ENCODE results near the gene ATG4B.

Gene ATG4B

DNA sequence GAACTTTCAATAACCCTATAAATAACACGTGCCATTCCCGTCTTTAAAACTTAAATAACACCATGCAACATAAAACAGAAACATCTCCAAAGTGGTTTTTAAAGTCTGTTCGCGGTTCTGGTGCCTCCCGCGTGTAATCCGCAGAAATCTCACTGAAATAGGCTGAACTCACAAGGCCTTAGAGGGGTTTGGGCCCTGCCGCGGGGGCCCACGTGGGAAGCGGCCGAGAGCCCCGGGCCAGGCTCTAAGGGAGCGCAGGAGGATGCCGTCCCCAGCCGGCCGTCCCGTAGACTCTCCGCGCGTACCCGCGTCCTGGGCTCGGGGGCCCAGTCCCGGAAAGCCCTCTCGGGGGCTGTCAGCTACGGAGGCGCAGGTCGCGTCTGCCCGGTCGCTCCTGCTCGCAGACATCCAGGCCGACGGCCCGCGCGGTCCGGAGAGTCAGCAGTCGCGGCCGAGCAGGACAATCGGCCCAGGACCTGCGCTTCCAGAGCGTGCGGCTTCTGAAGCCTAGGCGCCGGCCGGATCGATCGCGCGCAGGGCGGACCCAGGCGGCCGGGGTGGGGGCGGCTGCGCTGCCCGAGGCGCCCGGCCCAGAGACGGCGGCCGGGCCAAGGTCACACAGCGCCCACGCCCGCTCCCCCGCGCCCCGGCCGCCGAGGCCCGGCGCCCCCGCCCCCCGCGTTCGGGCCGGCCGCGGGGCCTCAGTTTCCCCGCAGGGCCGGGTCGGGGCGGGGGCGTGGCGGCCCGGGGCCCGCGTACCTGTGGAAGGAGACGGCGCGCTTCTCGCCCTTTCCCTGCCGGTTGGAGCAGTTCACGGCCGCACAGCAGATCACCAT lies 1.1 kb upstream of the ATG4B start:
- peak overlapping the region; percentile 77 to 100 (median 87) for H3K4me3 ChIP-seq
- peak overlapping the region; percentile 78 to 100 (median 100) for H3K27ac ChIP-seq

- peak overlapping the region; percentile 77 to 100 (median 87) for H3K4me3 ChIP-seq
- H3K27ac ChIP-seq: peak overlapping the region; percentile 96 to 100 (median 100)
Observed at GRCh38 chr2:241637795-241638660, 535 bp downstream of the ATG4B start.

- H3K27ac ChIP-seq: no peak overlapping the region
- H3K4me3 ChIP-seq: peak overlapping the region in 1 of 7 experiments; percentile 100
Observed at GRCh38 chr2:241638940-241639339, 1.4 kb downstream of the ATG4B start.

- Histone ChIP-seq H3K4me3 (no peak overlapping the region), H3K27ac (no peak overlapping the region)
Observed at GRCh38 chr2:241639385-241639784, 1.9 kb downstream of the ATG4B start.

- H3K4me3 ChIP-seq: no peak overlapping the region
- H3K27ac ChIP-seq: no peak overlapping the region
Observed at GRCh38 chr2:241640165-241640795, 2.8 kb downstream of the ATG4B start.

GRCh38 chr2:241641631-241642030 lies 4.1 kb downstream of the ATG4B start:
- H3K4me3 ChIP-seq: no peak overlapping the region
- no peak overlapping the region for H3K27ac ChIP-seq

DNA sequence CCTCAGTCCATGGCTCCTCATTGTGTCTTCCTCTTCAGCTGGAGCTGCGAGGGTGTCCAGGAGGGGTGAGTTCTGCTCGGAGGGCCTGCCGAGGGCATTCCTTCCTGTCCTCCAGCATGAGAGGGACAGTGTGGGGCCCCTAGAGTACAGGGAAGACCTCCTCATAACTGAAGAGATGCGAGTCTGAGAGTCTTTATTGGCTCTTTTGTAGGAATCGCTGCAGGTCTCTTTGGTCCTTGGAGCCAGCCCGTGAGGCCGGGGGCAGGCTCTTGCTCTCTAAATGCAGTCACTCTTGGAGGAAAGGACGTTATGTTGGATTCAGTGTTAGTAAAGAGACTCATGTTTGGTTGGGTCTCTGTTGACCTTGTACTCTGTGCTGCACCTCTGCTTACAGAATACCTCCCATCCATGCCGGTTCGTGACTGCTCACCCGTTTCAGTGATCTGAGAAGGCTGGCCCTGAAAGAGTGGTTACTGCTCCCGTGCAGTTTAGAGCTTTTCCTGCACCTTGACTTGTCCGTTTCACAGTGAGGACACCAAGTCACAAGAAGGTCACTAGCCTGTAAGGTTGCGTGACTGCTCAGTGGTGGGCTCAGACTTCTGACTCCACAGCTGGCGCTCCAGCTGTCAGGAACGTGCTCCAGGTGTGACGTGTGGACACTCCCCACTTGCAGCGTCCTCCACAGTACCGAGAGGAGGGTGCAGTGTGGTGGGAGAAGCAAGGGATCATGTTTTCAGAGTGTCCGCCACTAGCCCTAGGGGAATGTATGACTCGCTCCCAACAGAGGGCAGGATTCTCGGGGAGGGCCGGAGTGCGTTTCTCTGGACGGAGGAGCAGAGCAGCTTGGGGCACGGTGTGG lies 7.8 kb downstream of the ATG4B start:
- no peak overlapping the region for H3K27ac ChIP-seq
- H3K4me3 ChIP-seq: no peak overlapping the region

GRCh38 chr2:241645915-241646645 lies 8.6 kb downstream of the ATG4B start:
- no peak overlapping the region for H3K4me3 ChIP-seq
- H3K27ac ChIP-seq: no peak overlapping the region

DNA sequence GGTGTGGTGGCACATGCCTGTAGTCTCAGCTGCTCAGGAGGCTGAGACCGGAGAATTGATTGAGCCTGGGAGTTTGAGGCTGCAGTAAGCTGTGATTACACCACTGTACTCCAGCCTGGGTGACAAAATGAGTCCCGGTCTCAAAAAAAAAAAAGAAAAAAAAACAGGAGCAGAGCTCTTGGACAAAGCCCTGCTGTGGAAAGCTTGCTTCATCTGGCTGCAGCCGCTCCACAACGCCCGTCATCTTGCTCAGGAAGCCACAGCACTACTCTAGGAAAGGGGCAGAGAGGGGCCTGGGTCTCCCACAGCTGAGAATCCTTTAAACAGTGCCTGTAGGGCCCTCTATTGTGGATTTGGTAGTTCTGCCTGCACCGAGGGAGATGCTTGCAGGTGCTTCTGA lies 11.0 kb downstream of the ATG4B start:
- no peak overlapping the region for H3K4me3 ChIP-seq
- no peak overlapping the region for H3K27ac ChIP-seq

- Histone ChIP-seq H3K4me3 (no peak overlapping the region), H3K27ac (no peak overlapping the region)
Observed at GRCh38 chr2:241649404-241649803, 11.9 kb downstream of the ATG4B start.

GRCh38 chr2:241649927-241650326 lies 12.4 kb downstream of the ATG4B start:
- H3K27ac ChIP-seq: no peak overlapping the region
- H3K4me3 ChIP-seq: no peak overlapping the region

DNA sequence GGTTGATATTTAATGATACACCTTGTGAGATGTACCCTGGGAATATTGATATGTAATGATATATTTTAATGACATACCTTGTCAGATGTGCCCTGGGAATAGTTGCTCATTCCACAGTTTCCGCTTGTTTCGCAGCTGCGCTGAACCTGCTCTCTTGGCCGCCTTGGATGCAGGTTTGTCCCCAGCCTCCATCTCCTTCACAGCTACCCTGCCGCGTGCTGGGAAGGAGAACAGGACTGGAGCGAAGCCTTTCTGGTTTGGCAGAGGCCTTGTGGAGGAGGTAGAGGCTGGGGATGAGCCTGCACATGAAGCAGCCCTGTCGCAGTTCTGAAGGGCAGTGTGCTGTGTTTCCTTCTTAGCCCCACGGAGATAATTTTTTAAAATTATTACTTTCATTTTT lies 14.6 kb downstream of the ATG4B start:
- Histone ChIP-seq H3K27ac (no peak overlapping the region), H3K4me3 (no peak overlapping the region)

DNA sequence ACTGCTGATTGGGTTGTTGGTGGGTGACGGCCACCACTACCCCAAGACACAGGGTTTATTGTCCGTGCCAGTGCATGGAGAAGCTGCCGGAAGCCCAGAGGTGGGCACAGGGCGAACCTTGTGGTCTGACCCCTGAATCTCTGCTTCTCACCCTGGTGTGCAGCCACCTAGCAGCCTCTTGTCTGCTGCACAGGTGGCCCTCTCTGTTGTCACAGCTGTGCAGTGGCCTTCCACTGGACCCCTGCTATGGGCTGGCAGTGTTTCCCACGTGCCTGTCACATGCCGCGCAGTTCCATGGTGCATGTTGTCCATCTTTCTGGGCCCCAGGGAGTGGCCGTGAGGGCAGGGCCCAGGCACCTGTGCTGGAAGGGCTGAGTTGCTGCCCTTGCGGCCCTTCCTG lies 15.2 kb downstream of the ATG4B start:
- Histone ChIP-seq H3K27ac (no peak overlapping the region), H3K4me3 (no peak overlapping the region)

DNA sequence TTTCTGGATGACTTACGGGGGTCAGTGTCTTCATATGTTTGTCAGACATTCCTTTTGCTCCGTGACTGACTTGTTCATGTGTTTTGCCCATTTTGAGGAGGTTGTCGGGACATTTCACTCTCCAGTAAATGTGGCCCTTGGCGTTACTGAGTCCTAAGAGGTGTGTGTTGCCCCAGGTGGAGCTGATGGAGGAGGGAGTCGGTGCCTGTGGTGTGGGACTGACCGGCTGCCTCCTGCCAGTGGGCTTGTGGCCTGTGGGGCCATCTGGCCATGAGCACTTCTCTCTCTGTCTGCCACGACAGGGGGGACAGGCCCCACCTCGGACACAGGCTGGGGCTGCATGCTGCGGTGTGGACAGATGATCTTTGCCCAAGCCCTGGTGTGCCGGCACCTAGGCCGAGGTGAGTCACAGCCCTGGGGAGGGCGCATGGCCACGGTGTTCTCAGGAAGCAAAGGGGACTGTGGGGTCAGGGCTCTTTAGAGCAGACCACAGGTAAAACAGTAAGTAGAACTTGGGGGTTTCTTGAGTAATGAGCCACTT lies 15.8 kb downstream of the ATG4B start:
- H3K27ac ChIP-seq: no peak overlapping the region
- H3K4me3 ChIP-seq: no peak overlapping the region

GRCh38 chr2:241654551-241654950 lies 17.1 kb downstream of the ATG4B start:
- Histone ChIP-seq H3K4me3 (no peak overlapping the region), H3K27ac (no peak overlapping the region)

DNA sequence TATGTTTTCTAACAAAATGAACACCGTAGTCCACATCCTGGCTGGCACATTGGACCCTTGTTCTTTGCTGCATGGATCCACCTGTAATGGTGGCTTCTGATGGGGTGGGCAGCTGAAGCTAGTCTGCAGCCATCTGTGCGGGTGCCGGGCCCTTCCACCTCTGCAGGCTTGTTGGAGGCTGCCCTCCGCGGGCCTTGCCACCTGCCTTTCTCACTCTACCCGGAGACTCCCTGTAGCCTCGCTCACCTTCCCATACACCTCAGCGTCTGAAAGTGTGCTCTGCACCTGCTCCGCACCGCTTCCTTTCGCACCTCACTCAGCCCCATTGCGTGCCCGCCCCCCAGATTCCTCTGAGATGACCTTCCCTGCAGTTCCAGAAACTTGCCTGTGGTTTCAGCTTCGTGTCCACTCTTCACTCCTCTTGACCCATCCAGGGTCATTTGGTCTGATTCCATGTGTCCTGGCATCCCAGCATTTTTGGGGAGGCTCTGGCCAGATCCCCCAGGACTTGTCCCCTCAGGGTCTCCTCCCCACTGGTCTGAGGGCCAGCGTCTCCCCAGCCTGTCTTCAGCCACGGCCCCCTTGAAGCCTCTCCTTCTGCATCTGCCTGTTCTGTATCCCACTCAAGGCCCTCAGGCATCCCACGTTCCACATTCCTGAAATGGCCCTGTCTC lies 18.2 kb downstream of the ATG4B start:
- Histone ChIP-seq H3K4me3 (no peak overlapping the region), H3K27ac (no peak overlapping the region)

GRCh38 chr2:241656190-241656741 lies 18.8 kb downstream of the ATG4B start:
- no peak overlapping the region for H3K4me3 ChIP-seq
- H3K27ac ChIP-seq: no peak overlapping the region

DNA sequence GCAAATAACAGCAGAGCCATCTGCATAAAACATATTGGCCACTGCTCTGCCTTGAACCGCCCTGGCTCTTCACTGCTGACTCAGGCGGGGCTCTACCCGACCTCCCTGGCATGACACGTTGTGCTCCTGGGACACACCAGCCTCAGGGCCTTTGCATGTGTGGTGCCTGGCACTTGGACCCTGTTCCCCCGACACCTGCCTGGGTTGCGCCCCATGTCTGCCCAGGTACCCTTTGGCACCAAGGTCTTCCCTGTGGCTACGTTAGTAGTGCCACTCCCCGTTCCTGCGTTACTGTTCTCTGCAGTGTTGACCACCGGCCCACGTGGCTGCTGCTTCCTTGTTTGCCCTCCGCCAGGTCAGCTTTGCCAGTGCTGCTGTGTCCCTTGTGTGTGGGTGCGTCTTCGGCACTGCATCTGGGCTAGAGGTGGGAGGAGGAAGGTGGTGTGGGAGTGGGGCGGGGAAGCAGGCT lies 20.3 kb downstream of the ATG4B start:
- no peak overlapping the region for H3K27ac ChIP-seq
- H3K4me3 ChIP-seq: no peak overlapping the region

All from skin epidermis (tissue), 12 donors.